ENCODE measurements around the gene LMBR1L. TPM values are rescaled to one million over a fixed set of nuclear protein-coding genes. Genes with fewer than 3 reads are reported as not detected.

Gene LMBR1L
- total and polyA plus RNA-seq, 10 of the 15 experiments (the other 5 are each of a cell fraction or from before 2014, with no cell fraction given), result 2.1 to 42.6 (median 20.0) TPM

GRCh38 chr12:49130151-49131050, 19.8 kb upstream of the LMBR1L start (continued):
- TF ChIP-seq CHD1 (IDR thresholded peaks at IDR 0.05; ENCODE audit: low read depth, low read length), result 0 out of 2 replicates have a peak, but pooled peaks have one; percentile 44
- peak; percentile 79 for TF ChIP-seq CHD2 (IDR thresholded peaks at IDR 0.05; ENCODE audit: borderline replicate concordance, low read depth, low read length)
- no peak for TF ChIP-seq CEBPB (IDR thresholded peaks at IDR 0.05; ENCODE audit: borderline replicate concordance in 1 of 2, low read depth in 2 of 2, low read length in 2 of 2)
- TF ChIP-seq E2F8 (IDR thresholded peaks at IDR 0.05; ENCODE audit: low read depth, partially characterized antibody), result peak; percentile 25
- peak; percentile 11 for TF ChIP-seq SKIL (IDR thresholded peaks at IDR 0.05; ENCODE audit: low read depth, poor library complexity, severe bottlenecking)
- TF ChIP-seq ATF3 (IDR thresholded peaks at IDR 0.05; ENCODE audit: borderline replicate concordance, extremely low read depth, low read depth, low read length), result 0 out of 2 replicates have a peak, but pooled peaks have one; percentile 26
- peak; percentile 95 for TF ChIP-seq SMARCA5 (IDR thresholded peaks at IDR 0.05)
- TF ChIP-seq KLF5 (IDR thresholded peaks at IDR 0.05; ENCODE audit: partially characterized antibody), result peak; percentile 46
- TF ChIP-seq FOXM1 (IDR thresholded peaks at IDR 0.05; ENCODE audit: low read depth, low read length), result no peak; the same call in 1 of the 2 replicates
- no peak for TF ChIP-seq NFYA (IDR thresholded peaks at IDR 0.05; ENCODE audit: borderline replicate concordance, low read depth, low read length)
- TF ChIP-seq NFYB (IDR thresholded peaks at IDR 0.05; ENCODE audit: insufficient read depth, low read depth, low read length), result no peak
- no peak for TF ChIP-seq SREBF1 (IDR thresholded peaks at IDR 0.05; ENCODE audit: low read length)
- no peak for TF ChIP-seq CHD4 (IDR thresholded peaks at IDR 0.05)
- no peak for TF ChIP-seq ZNF622 (IDR thresholded peaks at IDR 0.05)
- TF ChIP-seq ZNF217 (IDR thresholded peaks at IDR 0.05), result no peak
- TF ChIP-seq MTA3 (IDR thresholded peaks at IDR 0.05; ENCODE audit: borderline replicate concordance, low read length), result no peak
- no peak for TF ChIP-seq BCLAF1 (IDR thresholded peaks at IDR 0.05)

All from GM12878 (cell line).